SU-DHL-6 (cell line): Measurements from ENCODE around the gene CMTR1.

Experiments
- H2AFZ ChIP-seq: fragments of 200-600 bp; sonication (generic); 2 replicates; pipeline ENCODE4 v1.6.1; 2014; ENCODE audit warnings: low read depth, mild to moderate bottlenecking, moderate library complexity, mixed read lengths, antibody characterized with exemption, low read length; ENCODE audit not compliant: severe bottlenecking
- H3F3A ChIP-seq: fragments of 200-600 bp; shearing (Covaris generic); 2 replicates; pipeline ENCODE4 v1.6.0; 2016; ENCODE audit warnings: antibody characterized with exemption, mild to moderate bottlenecking; ENCODE audit not compliant: insufficient read depth
- H3K27ac ChIP-seq: fragments of 200-600 bp; sonication (generic); 2 replicates; pipeline ENCODE4 v1.5.1; 2016; ENCODE audit warnings: low read depth, mild to moderate bottlenecking, low read length, moderate library complexity, mixed read lengths
- H3K27me3 ChIP-seq: fragments of 200-600 bp; sonication (generic), shearing (Covaris generic); 2 replicates; pipeline ENCODE4 v1.6.0; 2014; ENCODE audit warnings: mild to moderate bottlenecking, low read length
- H3K36me3 ChIP-seq: fragments of 200-600 bp; sonication (generic); 2 replicates; pipeline ENCODE4 v1.6.1; 2014; ENCODE audit warnings: mild to moderate bottlenecking, low read length, mixed read lengths
- H3K4me2 ChIP-seq: fragments of 300-600, 200-600 bp; shearing (Covaris generic), sonication (generic); 2 replicates; pipeline ENCODE4 v1.6.0; 2014; ENCODE audit warnings: low read length, low read depth, mild to moderate bottlenecking; ENCODE audit not compliant: poor library complexity, severe bottlenecking
- H3K4me3 ChIP-seq: fragments of 200-600 bp; sonication (generic); 2 replicates; pipeline ENCODE4 v1.5.1; 2014; ENCODE audit warnings: antibody characterized with exemption, low read length, mild to moderate bottlenecking, mixed read lengths; ENCODE audit not compliant: insufficient read depth, poor library complexity, severe bottlenecking
- H3K79me2 ChIP-seq: fragments of 200-600 bp; sonication (generic); 2 replicates; pipeline ENCODE4 v1.6.1; 2014; ENCODE audit warnings: mild to moderate bottlenecking, low read length, moderate library complexity; ENCODE audit not compliant: insufficient read depth
- H3K9ac ChIP-seq: fragments of 200-600 bp; sonication (generic); 2 replicates; pipeline ENCODE4 v1.7.0; 2014; ENCODE audit warnings: mild to moderate bottlenecking, low read length
- H3K9me2 ChIP-seq: fragments of 200-600 bp; sonication (generic); replicated peaks from 2 replicates; pipeline ENCODE4 v1.6.1; 2014; ENCODE audit warnings: low read length; ENCODE audit not compliant: insufficient read depth
- H3K9me3 ChIP-seq: fragments of 200-600 bp; sonication (generic); 2 replicates; pipeline ENCODE4 v1.6.1; 2014; ENCODE audit warnings: low read length, mixed read lengths; ENCODE audit not compliant: insufficient read depth
- H4K20me1 ChIP-seq: fragments of 200-600 bp; sonication (generic); 2 replicates; pipeline ENCODE4 v1.6.1; 2014; ENCODE audit warnings: low read depth, mild to moderate bottlenecking, antibody characterized with exemption, low read length, moderate library complexity, mixed read lengths
- EZH2phosphoT487 ChIP-seq: fragments of 200-600 bp; sonication (generic), shearing (Covaris generic); conservative IDR thresholded peaks from 2 replicates; pipeline ENCODE4 v1.6.1; 2018; ENCODE audit warnings: mild to moderate bottlenecking, antibody characterized with exemption, low read length, moderate library complexity, mixed read lengths
- TF ChIP-seq, protein P1 (sequence below): fragments of 200-600 bp; sonication (generic); IDR thresholded peaks from one replicate; pipeline ENCODE4 v1.5.1; 2017; ENCODE audit warnings: antibody characterized with exemption, mild to moderate bottlenecking, low read length, moderate library complexity; ENCODE audit not compliant: insufficient read depth, poor library complexity, severe bottlenecking

The CMTR1 gene

DNA sequence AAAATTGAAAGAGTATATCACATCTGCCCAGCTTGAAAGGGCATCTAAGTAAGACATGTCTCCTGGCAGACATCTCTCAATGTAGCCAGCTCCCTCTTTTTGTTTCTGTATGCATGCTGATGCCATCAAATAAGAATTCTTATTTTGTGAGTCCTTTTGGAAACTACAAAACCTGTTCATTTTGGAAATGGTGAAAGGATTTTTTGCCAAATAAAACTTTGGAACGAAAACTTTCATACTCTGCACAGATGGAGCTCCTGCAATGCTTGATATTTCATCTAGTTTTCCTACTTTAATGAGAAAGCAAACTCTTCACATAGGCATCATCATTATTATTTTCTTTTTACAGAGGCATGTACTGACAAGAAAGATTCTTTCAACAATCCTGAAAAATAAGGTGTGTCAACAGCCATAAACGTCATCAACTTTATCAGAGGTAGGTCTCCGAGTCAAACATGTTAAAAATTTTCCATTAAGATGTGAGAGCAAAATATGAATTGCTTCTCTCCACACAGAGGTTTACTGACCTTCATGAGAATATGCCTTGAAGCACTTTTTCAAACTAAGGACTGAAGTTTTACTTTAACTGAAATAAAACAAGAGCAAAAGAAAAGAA, 26.2 kb upstream of the CMTR1 start:
- H3K79me2 ChIP-seq: no peaks in the 10 kb centered on the region
- no peak overlapping the region for H2AFZ ChIP-seq
- no peaks in the 10 kb centered on the region for H3K9me2 ChIP-seq
- no peak overlapping the region for H3K4me2 ChIP-seq
- TF ChIP-seq EZH2phosphoT487: no peak
- TF ChIP-seq, protein P1, sequence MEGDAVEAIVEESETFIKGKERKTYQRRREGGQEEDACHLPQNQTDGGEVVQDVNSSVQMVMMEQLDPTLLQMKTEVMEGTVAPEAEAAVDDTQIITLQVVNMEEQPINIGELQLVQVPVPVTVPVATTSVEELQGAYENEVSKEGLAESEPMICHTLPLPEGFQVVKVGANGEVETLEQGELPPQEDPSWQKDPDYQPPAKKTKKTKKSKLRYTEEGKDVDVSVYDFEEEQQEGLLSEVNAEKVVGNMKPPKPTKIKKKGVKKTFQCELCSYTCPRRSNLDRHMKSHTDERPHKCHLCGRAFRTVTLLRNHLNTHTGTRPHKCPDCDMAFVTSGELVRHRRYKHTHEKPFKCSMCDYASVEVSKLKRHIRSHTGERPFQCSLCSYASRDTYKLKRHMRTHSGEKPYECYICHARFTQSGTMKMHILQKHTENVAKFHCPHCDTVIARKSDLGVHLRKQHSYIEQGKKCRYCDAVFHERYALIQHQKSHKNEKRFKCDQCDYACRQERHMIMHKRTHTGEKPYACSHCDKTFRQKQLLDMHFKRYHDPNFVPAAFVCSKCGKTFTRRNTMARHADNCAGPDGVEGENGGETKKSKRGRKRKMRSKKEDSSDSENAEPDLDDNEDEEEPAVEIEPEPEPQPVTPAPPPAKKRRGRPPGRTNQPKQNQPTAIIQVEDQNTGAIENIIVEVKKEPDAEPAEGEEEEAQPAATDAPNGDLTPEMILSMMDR: no peak
- no peak overlapping the region for H3K27ac ChIP-seq
- H3K4me3 ChIP-seq: no peak overlapping the region
- H4K20me1 ChIP-seq: no peaks in the 10 kb centered on the region
- H3F3A ChIP-seq: no peaks in the 10 kb centered on the region
- H3K9me3 ChIP-seq: no peaks in the 10 kb centered on the region
- no peaks in the 10 kb centered on the region for H3K36me3 ChIP-seq
- no peak overlapping the region for H3K9ac ChIP-seq
- H3K27me3 ChIP-seq: 0 out of 2 replicates have a peak, but pooled peaks cover 3% of the 10 kb centered on the region

DNA sequence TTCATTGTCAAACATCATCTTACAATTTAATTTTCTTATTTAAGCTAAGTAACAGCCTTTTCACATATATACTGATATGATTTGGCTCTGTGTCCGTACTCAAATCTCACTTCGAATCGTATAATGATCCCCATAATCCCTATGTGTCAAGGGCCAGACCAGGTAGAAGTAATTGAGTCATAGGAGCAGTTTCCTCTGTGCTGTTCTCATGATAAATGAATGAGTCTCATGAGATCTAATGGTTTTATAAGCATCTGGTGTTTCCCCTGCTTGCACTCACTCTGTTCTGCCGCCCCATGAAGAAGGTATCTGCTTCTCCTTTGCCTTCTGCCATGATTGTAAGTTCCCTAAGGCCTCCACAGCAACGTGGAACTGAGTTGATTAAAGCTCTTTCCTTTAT, 25.1 kb upstream of the CMTR1 start:
- H3K79me2 ChIP-seq: no peaks in the 10 kb centered on the region
- H3F3A ChIP-seq: no peaks in the 10 kb centered on the region
- no peaks in the 10 kb centered on the region for H3K36me3 ChIP-seq
- H2AFZ ChIP-seq: no peak overlapping the region
- H3K27ac ChIP-seq: no peak overlapping the region
- TF ChIP-seq, protein P1: no peak
- TF ChIP-seq EZH2phosphoT487: no peak
- no peak overlapping the region for H3K9ac ChIP-seq
- no peak overlapping the region for H3K4me2 ChIP-seq
- no peaks in the 10 kb centered on the region for H3K9me3 ChIP-seq
- H3K4me3 ChIP-seq: no peak overlapping the region
- H3K27me3 ChIP-seq: 0 out of 2 replicates have a peak, but pooled peaks cover 3% of the 10 kb centered on the region
- H3K9me2 ChIP-seq: no peaks in the 10 kb centered on the region
- H4K20me1 ChIP-seq: no peaks in the 10 kb centered on the region

DNA sequence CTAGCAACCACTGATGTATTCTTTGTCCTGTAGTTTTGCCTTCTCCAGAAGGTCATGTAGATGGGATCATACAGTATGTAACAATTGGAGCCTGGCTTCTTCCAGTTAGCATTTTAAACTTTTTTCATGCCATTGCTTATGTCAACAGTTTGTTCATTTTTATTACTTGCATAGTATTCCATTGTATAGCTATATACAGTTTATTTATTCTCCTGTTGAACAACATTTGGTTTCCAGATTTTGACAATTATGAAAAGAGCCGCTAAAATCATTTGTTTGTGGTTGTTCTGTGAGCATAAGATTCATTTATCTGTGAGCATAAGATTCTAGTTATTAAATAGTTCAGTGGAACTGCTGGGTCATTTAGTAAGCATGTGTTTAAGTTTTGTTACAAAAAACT, 23.5 kb upstream of the CMTR1 start:
- no peak for TF ChIP-seq EZH2phosphoT487
- TF ChIP-seq, protein P1: no peak
- H3K9me3 ChIP-seq: no peaks in the 10 kb centered on the region
- no peaks in the 10 kb centered on the region for H3F3A ChIP-seq
- no peaks in the 10 kb centered on the region for H3K79me2 ChIP-seq
- H3K27me3 ChIP-seq: 0 out of 2 replicates have a peak, but pooled peaks cover 3% of the 10 kb centered on the region
- no peaks in the 10 kb centered on the region for H4K20me1 ChIP-seq
- no peaks in the 10 kb centered on the region for H3K9me2 ChIP-seq
- H3K4me2 ChIP-seq: no peak overlapping the region
- H3K36me3 ChIP-seq: no peaks in the 10 kb centered on the region
- no peak overlapping the region for H3K4me3 ChIP-seq
- no peak overlapping the region for H2AFZ ChIP-seq
- H3K27ac ChIP-seq: no peak overlapping the region
- H3K9ac ChIP-seq: no peak overlapping the region
